Naive thymus-derived CD8-positive, alpha-beta T cell (primary cell): Measurements from ENCODE around the gene TMEM247. TPM values are rescaled to one million over a fixed set of nuclear protein-coding genes. Genes with fewer than 3 reads are reported as not detected.
A peak's percentile ranks its signal among the peaks of the same experiment; 100 is the strongest.
"Not testable (repeated sequence)": the region's sequence is repeated elsewhere in the genome, so short reads cannot be mapped to it uniquely, and the experiment has no call there.

Experiments used
- ATAC-seq, 2 donors: fragments of 150-1000 bp; cut with Tn5 transposase in 1 of 2; sonication (Bioruptor Pico), chemical (Tn5 transposase) in 1 of 2; 1 replicate in 1 of 2; 2 replicates in 1 of 2; pipeline ENCODE4 v1.10.0; 2021; ENCODE audit warnings: mild to moderate bottlenecking in 2 of 2, moderate library complexity in 2 of 2
- POLR2A ChIA-PET: fragments of 350-600 bp; sonication (Branson Sonifier 250); formaldehyde crosslinking; loops from one replicate; lab custom pipeline; 2021; ENCODE audit warnings: antibody characterized with exemption; lab: Charles Lee
- DNase-seq, 10 donors: peaks; one replicate each; pipeline versions ENCODE4 v3.0.0 to v3.0.0-alpha.2; 2020 to 2022
- H3K27ac Mint-ChIP-seq, 10 donors: one replicate each; pipeline ENCODE4 v1.8.0; 2020 to 2022; ENCODE audit warnings: mild to moderate bottlenecking in 10 of 10, mixed read lengths in 10 of 10, moderate library complexity in 4 of 10, inconsistent platforms in 1 of 10
- H3K27me3 Mint-ChIP-seq, 5 donors: one replicate each; pipeline ENCODE4 v1.8.0; 2021 to 2022; ENCODE audit warnings: mixed read lengths in 5 of 5
- H3K36me3 Mint-ChIP-seq, 3 donors: one replicate each; pipeline ENCODE4 v1.8.0; 2020 to 2022; ENCODE audit warnings: mixed read lengths in 3 of 3, mild to moderate bottlenecking in 2 of 3, inconsistent platforms in 1 of 3
- H3K4me1 Mint-ChIP-seq, 4 donors: one replicate each; pipeline ENCODE4 v1.8.0; 2021 to 2022; ENCODE audit warnings: mixed read lengths in 4 of 4
- H3K4me3 Mint-ChIP-seq, 10 donors: one replicate each; pipeline ENCODE4 v1.8.0; 2020 to 2022; ENCODE audit warnings: mild to moderate bottlenecking in 10 of 10, mixed read lengths in 10 of 10, moderate library complexity in 6 of 10, inconsistent platforms in 1 of 10
- H3K9me3 Mint-ChIP-seq, 9 donors: one replicate each; pipeline ENCODE4 v1.8.0; 2020 to 2022; ENCODE audit warnings: mixed read lengths in 9 of 9, mild to moderate bottlenecking in 3 of 9, inconsistent platforms in 1 of 9, moderate library complexity in 1 of 9
- polyA plus RNA-seq, 3 donors: library from polyadenylated mRNA; unstranded; fragments of 300-500 nt; fragmentation: Illumina TruSeq; gene quantifications; one replicate each; pipeline ENCODE4 v1.2.3, GENCODE V29; 2021
- total RNA-seq, 8 experiments: library from RNA in 2 of 8; stranded (reverse) in 2 of 8; gene quantifications; one replicate each; pipeline ENCODE4 v1.2.3 and lab custom pipeline; 2021 to 2026

Gene TMEM247
- total and polyA plus RNA-seq, 5 experiments from 2014 or later = not detected

GRCh38 chr2:46508312-46508711 is 28.9 kb downstream of the TMEM247 start:
- POLR2A ChIA-PET = no interaction called here
- Mint-ChIP-seq H3K4me1 (peaks cover 15 to 32% (median 20%) of the 10 kb centered on the region in 4 donors), H3K27me3 (peaks cover 0 to 3% (median 0%) of the 10 kb centered on the region in 5 donors), H3K36me3 (no peaks in the 10 kb centered on the region), H3K9me3 (peaks cover 0 to 3% (median 0%) of the 10 kb centered on the region in 9 donors), H3K4me3 (no peak overlapping the region), H3K27ac (no peak overlapping the region)
- DNase-seq = no peak
- no peak for ATAC-seq

GRCh38 chr2:46508759-46509158 is 29.4 kb downstream of the TMEM247 start:
- Mint-ChIP-seq H3K27me3 (peaks cover 0 to 3% (median 0%) of the 10 kb centered on the region in 5 donors), H3K4me3 (no peak overlapping the region), H3K27ac (peak overlapping the region in 1 of 10 donors; percentile 21), H3K4me1 (peaks cover 15 to 32% (median 20%) of the 10 kb centered on the region in 4 donors), H3K9me3 (peaks cover 0 to 3% (median 0%) of the 10 kb centered on the region in 9 donors), H3K36me3 (no peaks in the 10 kb centered on the region)
- POLR2A ChIA-PET = no interaction called here
- ATAC-seq = no peak
- no peak for DNase-seq

GRCh38 chr2:46509804-46510203 is 30.4 kb downstream of the TMEM247 start:
- H3K4me3 Mint-ChIP-seq = no peak overlapping the region

GRCh38 chr2:46510598-46511177 is 31.3 kb downstream of the TMEM247 start:
- Mint-ChIP-seq H3K9me3 (peaks cover 3 to 20% (median 16%) of the 10 kb centered on the region in 9 donors), H3K27ac (peak overlapping the region in 2 of 10 donors; percentile 2 to 15)
- POLR2A ChIA-PET = interaction anchor here (0.7 kb wide), 1 partner anchor 440 kb away, joined by 3 read pairs; no protein-coding TSS in a partner anchor

More at GRCh38 chr2:46509804-46510203, 30.4 kb downstream of the TMEM247 start:
- peaks cover 0 to 7% (median 6%) of the 10 kb centered on the region in 3 donors for H3K36me3 Mint-ChIP-seq
- H3K9me3 Mint-ChIP-seq = peaks cover 0 to 11% (median 7%) of the 10 kb centered on the region in 9 donors
- H3K4me1 Mint-ChIP-seq = peaks cover 15 to 32% (median 20%) of the 10 kb centered on the region in 4 donors
- POLR2A ChIA-PET = no interaction called here
- no peak for ATAC-seq
- peak overlapping the region in 1 of 10 donors; percentile 17 for H3K27ac Mint-ChIP-seq
- DNase-seq = no peak
- peaks cover 0 to 3% (median 0%) of the 10 kb centered on the region in 5 donors for H3K27me3 Mint-ChIP-seq

GRCh38 chr2:46512185-46512584 is 32.8 kb downstream of the TMEM247 start:
- peaks cover 11 to 34% (median 24%) of the 10 kb centered on the region in 9 donors for H3K9me3 Mint-ChIP-seq
- no peaks in the 10 kb centered on the region for H3K27me3 Mint-ChIP-seq
- H3K4me1 Mint-ChIP-seq = peaks cover 13 to 20% (median 14%) of the 10 kb centered on the region in 4 donors
- peak overlapping the region in 1 of 10 donors; percentile 58 for H3K4me3 Mint-ChIP-seq
- DNase-seq (no peak), ATAC-seq (no peak)
- peaks cover 0 to 26% (median 22%) of the 10 kb centered on the region in 3 donors for H3K36me3 Mint-ChIP-seq
- peak overlapping the region in 1 of 10 donors; percentile 80 for H3K27ac Mint-ChIP-seq
- POLR2A ChIA-PET = interaction anchor here (1.3 kb wide), 1 partner anchor 27 kb away, joined by 3 read pairs; no protein-coding TSS in a partner anchor

More at GRCh38 chr2:46510598-46511177, 31.3 kb downstream of the TMEM247 start:
- Mint-ChIP-seq H3K4me3 (no peak overlapping the region), H3K4me1 (peaks cover 15 to 30% (median 20%) of the 10 kb centered on the region in 4 donors), H3K36me3 (peaks cover 0 to 16% (median 14%) of the 10 kb centered on the region in 3 donors), H3K27me3 (peaks cover 0 to 3% (median 0%) of the 10 kb centered on the region in 5 donors)
- DNase-seq = no peak
- no peak for ATAC-seq

GRCh38 chr2:46514738-46515137 is 35.4 kb downstream of the TMEM247 start:
- Mint-ChIP-seq H3K27ac (no peak overlapping the region), H3K4me1 (peaks cover 11 to 15% (median 13%) of the 10 kb centered on the region in 4 donors), H3K9me3 (peaks cover 11 to 41% (median 25%) of the 10 kb centered on the region in 9 donors), H3K4me3 (no peak overlapping the region), H3K27me3 (no peaks in the 10 kb centered on the region), H3K36me3 (peaks cover 0 to 28% (median 22%) of the 10 kb centered on the region in 3 donors)
- POLR2A ChIA-PET = no interaction called here
- ATAC-seq (no peak), DNase-seq (no peak)

GRCh38 chr2:46517485-46517884 is 38.1 kb downstream of the TMEM247 start:
- POLR2A ChIA-PET = no interaction called here
- DNase-seq (no peak), ATAC-seq (no peak)
- no peak overlapping the region for H3K27ac Mint-ChIP-seq
- peaks cover 1 to 8% (median 3%) of the 10 kb centered on the region in 4 donors for H3K4me1 Mint-ChIP-seq
- H3K36me3 Mint-ChIP-seq = peaks cover 0 to 28% (median 22%) of the 10 kb centered on the region in 3 donors
- no peak overlapping the region for H3K4me3 Mint-ChIP-seq
- H3K27me3 Mint-ChIP-seq = no peaks in the 10 kb centered on the region
- peaks cover 11 to 41% (median 25%) of the 10 kb centered on the region in 9 donors for H3K9me3 Mint-ChIP-seq

- no peak overlapping the region for H3K4me3 Mint-ChIP-seq
- DNase-seq (no peak), ATAC-seq (no peak)
- no peak overlapping the region for H3K27ac Mint-ChIP-seq
- H3K9me3 Mint-ChIP-seq = peaks cover 11 to 39% (median 24%) of the 10 kb centered on the region in 9 donors
- H3K36me3 Mint-ChIP-seq = peaks cover 0 to 30% (median 22%) of the 10 kb centered on the region in 3 donors
- POLR2A ChIA-PET = no interaction called here
- peaks cover 0 to 12% (median 1%) of the 10 kb centered on the region in 4 donors for H3K4me1 Mint-ChIP-seq
- no peaks in the 10 kb centered on the region for H3K27me3 Mint-ChIP-seq
These were observed 39.5 kb downstream of the TMEM247 start for GRCh38 chr2:46518861-46519260.

GRCh38 chr2:46519265-46519664 is 39.9 kb downstream of the TMEM247 start:
- Mint-ChIP-seq H3K27ac (no peak overlapping the region), H3K27me3 (no peaks in the 10 kb centered on the region), H3K36me3 (peaks cover 0 to 32% (median 21%) of the 10 kb centered on the region in 3 donors), H3K4me1 (peaks cover 0 to 12% (median 2%) of the 10 kb centered on the region in 4 donors), H3K4me3 (no peak overlapping the region), H3K9me3 (peaks cover 11 to 35% (median 24%) of the 10 kb centered on the region in 9 donors)
- no peak for ATAC-seq
- no peak for DNase-seq
- POLR2A ChIA-PET = no interaction called here

- ATAC-seq = no peak
- peaks cover 10 to 26% (median 14%) of the 10 kb centered on the region in 9 donors for H3K9me3 Mint-ChIP-seq
- no peaks in the 10 kb centered on the region for H3K27me3 Mint-ChIP-seq
- peak overlapping the region in 1 of 10 donors; percentile 58 for H3K27ac Mint-ChIP-seq
- DNase-seq = no peak
- H3K36me3 Mint-ChIP-seq = peaks cover 4 to 23% (median 11%) of the 10 kb centered on the region in 3 donors
- H3K4me3 Mint-ChIP-seq = no peak overlapping the region
- POLR2A ChIA-PET = no interaction called here
- H3K4me1 Mint-ChIP-seq = peaks cover 0 to 12% (median 5%) of the 10 kb centered on the region in 4 donors
These were observed 40.9 kb downstream of the TMEM247 start for GRCh38 chr2:46520130-46520711.

GRCh38 chr2:46521215-46521683 is 41.9 kb downstream of the TMEM247 start:
- DNase-seq (no peak), ATAC-seq (no peak)
- H3K36me3 Mint-ChIP-seq = peaks cover under 1 to 14% (median 4%) of the 10 kb centered on the region in 3 donors
- H3K4me3 Mint-ChIP-seq = no peak overlapping the region
- no peaks in the 10 kb centered on the region for H3K27me3 Mint-ChIP-seq
- POLR2A ChIA-PET = no interaction called here
- H3K4me1 Mint-ChIP-seq = peaks cover 0 to 12% (median 5%) of the 10 kb centered on the region in 4 donors
- no peak overlapping the region for H3K27ac Mint-ChIP-seq
- peaks cover 0 to 15% (median 5%) of the 10 kb centered on the region in 9 donors for H3K9me3 Mint-ChIP-seq

GRCh38 chr2:46522385-46522784 is 43.0 kb downstream of the TMEM247 start:
- not testable (repeated sequence) for DNase-seq

More at GRCh38 chr2:46522385-46522784, 43.0 kb downstream of the TMEM247 start:
- H3K27ac Mint-ChIP-seq, H3K27me3 Mint-ChIP-seq, ATAC-seq, POLR2A ChIA-PET, H3K4me3 Mint-ChIP-seq, H3K9me3 Mint-ChIP-seq: not testable (repeated sequence)
- peaks cover 0 to 13% (median 6%) of the 10 kb centered on the region in 4 donors for H3K4me1 Mint-ChIP-seq
- peaks cover 4 to 14% (median 5%) of the 10 kb centered on the region in 3 donors for H3K36me3 Mint-ChIP-seq
